Measurements from ENCODE around the gene IL5.

Gene IL5

GRCh38 chr5:132500244-132500930 is 42.9 kb downstream of the IL5 start:
- no peak overlapping the region for H3K4me3 Mint-ChIP-seq
- no peak for DNase-seq
- peaks cover 22% of the 10 kb centered on the region for H3K36me3 Mint-ChIP-seq (ENCODE audit: insufficient read depth)
- no peak for ATAC-seq (replicated peaks)
- H3K9me3 Mint-ChIP-seq = no peaks in the 10 kb centered on the region
- peaks cover 34 to 41% of the 10 kb centered on the region in 2 donors for H3K4me1 Mint-ChIP-seq (ENCODE audit: low read depth in 2 of 2)
- no peaks in the 10 kb centered on the region for H3K27me3 Mint-ChIP-seq
- H3K27ac Mint-ChIP-seq = peak overlapping the region; percentile 46 to 94

DNA sequence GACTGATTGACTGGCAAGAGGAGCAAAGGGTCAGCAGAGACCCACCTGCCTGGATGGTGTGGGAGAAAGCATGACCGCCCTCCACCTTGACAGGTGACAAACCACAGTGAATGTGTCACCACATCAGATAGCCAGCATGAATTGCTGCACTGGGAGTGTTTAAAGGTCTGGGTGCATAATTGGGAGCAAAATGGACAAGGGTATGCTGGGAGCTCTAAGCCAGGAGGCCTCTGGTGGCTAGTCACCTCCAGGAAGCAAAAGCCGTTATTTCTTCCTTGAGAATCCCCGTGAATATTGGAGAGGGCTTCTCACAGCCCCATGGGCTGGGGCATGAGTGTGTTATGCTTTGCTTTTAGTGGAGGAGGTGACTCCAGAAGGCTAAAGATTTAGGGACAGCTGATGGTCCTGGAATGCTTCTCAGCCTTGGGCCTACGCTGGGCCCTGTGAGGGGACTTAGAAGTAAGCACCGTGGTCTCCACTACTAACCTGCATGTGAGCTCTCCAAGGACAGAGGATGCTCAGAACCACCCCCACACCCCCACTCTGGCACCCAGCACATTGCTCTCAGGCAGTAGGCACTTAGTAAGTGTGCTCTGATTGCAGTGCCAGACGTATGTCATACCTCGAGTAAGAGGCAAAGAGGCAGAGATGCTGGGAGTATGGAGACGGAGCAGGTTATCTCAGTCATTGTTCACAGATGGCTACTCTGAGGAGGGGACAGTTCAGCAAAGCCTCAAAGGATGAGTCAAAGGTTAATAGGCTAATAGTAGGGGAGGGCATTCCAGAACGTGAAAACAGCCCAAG is 43.7 kb downstream of the IL5 start:
- H3K27ac Mint-ChIP-seq = peak overlapping the region; percentile 46 to 94
- no peak overlapping the region for H3K4me3 Mint-ChIP-seq

DNA sequence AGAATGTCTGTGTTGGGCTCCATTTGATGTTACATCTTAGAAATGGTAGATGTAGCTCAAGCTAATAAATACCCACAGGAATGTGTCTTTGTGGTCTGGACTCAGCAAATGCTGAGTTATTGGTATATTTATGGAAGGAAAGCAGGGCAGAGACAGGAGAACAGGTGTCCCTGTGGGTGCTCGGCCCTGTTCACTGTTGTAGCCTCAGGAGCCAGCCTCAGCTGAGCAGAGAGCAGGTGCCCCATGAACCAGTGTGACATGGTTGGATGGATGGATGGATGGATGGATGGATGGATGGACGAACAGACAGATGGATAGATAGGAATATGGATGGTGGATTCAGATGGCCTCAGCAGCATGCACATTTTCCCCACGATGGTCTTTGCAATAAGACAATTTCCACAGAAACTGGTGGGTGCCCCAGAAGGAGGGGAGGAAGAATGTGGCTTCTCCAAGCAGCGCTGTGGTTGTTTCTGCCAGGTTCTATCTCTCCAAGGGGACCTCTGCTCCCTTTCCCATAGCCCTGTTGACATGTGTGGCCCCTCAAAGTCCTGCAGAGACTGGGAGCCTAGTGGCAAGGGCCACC is 44.5 kb downstream of the IL5 start:
- Mint-ChIP-seq H3K9me3 (no peaks in the 10 kb centered on the region), H3K36me3 (ENCODE audit: insufficient read depth) (peaks cover 32% of the 10 kb centered on the region), H3K27me3 (no peaks in the 10 kb centered on the region), H3K4me3 (peak overlapping the region in 1 of 2 donors; percentile 7), H3K4me1 (ENCODE audit: low read depth in 2 of 2) (peaks cover 45 to 57% of the 10 kb centered on the region in 2 donors), H3K27ac (peak overlapping the region; percentile 46 to 94)
- DNase-seq (no peak), ATAC-seq (replicated peaks) (no peak)

More for the DNA sequence above, 43.7 kb downstream of the IL5 start:
- H3K36me3 Mint-ChIP-seq (ENCODE audit: insufficient read depth) = peaks cover 28% of the 10 kb centered on the region
- H3K9me3 Mint-ChIP-seq = no peaks in the 10 kb centered on the region
- DNase-seq = no peak
- peaks cover 37 to 48% of the 10 kb centered on the region in 2 donors for H3K4me1 Mint-ChIP-seq (ENCODE audit: low read depth in 2 of 2)
- no peaks in the 10 kb centered on the region for H3K27me3 Mint-ChIP-seq
- no peak for ATAC-seq (replicated peaks)

- peaks cover 32% of the 10 kb centered on the region for H3K36me3 Mint-ChIP-seq (ENCODE audit: insufficient read depth)
- no peaks in the 10 kb centered on the region for H3K9me3 Mint-ChIP-seq
- peaks cover 51 to 63% of the 10 kb centered on the region in 2 donors for H3K4me1 Mint-ChIP-seq (ENCODE audit: low read depth in 2 of 2)
- H3K27ac Mint-ChIP-seq = peak overlapping the region; percentile 91 to 94
- no peak for DNase-seq
- ATAC-seq (replicated peaks) = no peak
- no peaks in the 10 kb centered on the region for H3K27me3 Mint-ChIP-seq
- H3K4me3 Mint-ChIP-seq = peak overlapping the region in 1 of 2 donors; percentile 92
Observed at GRCh38 chr5:132498152-132498551, 45.2 kb downstream of the IL5 start.

- DNase-seq = no peak
- no peaks in the 10 kb centered on the region for H3K27me3 Mint-ChIP-seq
- peak overlapping the region; percentile 87 to 92 for H3K4me3 Mint-ChIP-seq
- peaks cover 32% of the 10 kb centered on the region for H3K36me3 Mint-ChIP-seq (ENCODE audit: insufficient read depth)
- H3K27ac Mint-ChIP-seq = peak overlapping the region; percentile 91 to 94
- no peaks in the 10 kb centered on the region for H3K9me3 Mint-ChIP-seq
- ATAC-seq (replicated peaks) = no peak
- H3K4me1 Mint-ChIP-seq (ENCODE audit: low read depth in 2 of 2) = peaks cover 52 to 63% of the 10 kb centered on the region in 2 donors
Observed at GRCh38 chr5:132497488-132497997, 45.8 kb downstream of the IL5 start.

DNA sequence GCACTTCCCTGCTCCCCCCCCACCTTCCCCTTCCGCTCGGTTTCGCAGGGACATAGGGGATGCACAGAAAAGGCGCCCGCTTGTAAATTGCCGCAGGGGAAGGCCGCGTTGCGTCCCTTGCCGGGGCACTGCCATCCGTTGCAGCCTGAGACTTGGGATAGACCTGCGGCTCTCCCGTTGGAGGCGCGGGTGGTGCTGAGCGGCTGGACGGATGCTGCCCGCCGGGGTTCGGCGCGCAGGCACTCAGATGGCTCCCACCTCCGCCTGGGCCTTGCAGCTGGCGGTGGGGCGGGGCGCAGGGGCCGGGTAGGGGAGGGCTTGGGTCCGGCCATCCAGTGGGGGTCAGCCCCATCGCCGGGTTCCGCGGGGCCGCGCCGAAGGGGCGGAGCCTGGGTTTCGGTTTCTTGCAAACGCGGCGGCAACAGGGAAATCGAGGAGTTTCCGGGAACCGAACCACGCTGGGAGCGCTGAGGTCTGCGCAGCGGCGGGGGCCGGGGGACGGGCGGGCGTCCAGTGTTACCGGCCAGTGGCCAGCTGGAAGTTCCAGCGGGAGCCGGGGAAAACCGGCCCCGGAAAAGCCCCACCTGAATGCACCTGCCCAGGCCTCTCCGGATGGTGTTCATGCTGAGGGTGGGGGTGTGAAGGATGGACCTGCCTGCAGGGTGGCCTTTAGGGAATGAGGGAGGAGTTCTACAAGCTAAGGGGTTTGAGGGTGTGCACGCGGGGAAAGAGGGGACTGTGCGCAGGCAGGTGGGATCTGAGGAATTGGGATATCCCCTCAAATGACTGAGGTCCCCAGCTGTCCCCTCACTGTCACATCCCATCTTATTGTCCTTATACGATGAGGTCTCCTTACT is 46.5 kb downstream of the IL5 start:
- ATAC-seq (replicated peaks) (no peak), DNase-seq (peak in 2 of 3 experiments; percentile 24 to 31)
- Mint-ChIP-seq H3K27ac (peak overlapping the region; percentile 91 to 94), H3K4me1 (ENCODE audit: low read depth in 2 of 2) (peaks cover 58 to 69% of the 10 kb centered on the region in 2 donors), H3K27me3 (no peaks in the 10 kb centered on the region), H3K36me3 (ENCODE audit: insufficient read depth) (peaks cover 37% of the 10 kb centered on the region), H3K4me3 (peak overlapping the region; percentile 87 to 92), H3K9me3 (no peaks in the 10 kb centered on the region)

DNA sequence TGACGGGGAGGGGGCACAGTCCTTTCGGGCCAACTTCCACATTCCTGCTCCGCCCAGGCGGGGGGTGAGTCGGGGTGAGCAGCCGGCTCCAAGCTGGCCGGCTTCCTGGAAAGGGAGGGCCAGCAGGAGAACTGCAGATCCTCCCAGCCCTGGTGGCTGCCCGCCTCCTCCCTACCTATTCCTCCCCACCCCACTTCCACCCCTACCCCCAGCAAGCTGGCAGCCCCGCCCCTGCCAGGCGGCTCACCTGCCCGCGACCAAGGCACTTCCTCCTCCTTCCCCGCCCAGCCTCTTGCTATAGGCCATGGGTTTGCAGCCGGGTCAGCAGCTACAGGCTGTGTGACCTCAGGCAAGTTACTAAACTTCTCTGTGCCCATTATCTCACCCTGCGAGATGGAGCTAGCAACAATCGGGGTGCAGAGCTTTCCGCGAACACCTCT is 47.1 kb downstream of the IL5 start:
- DNase-seq (peak; percentile 74 to 83 (median 80)), ATAC-seq (replicated peaks) (peak; percentile 68)
- no peaks in the 10 kb centered on the region for H3K9me3 Mint-ChIP-seq
- H3K36me3 Mint-ChIP-seq (ENCODE audit: insufficient read depth) = peaks cover 41% of the 10 kb centered on the region
- no peaks in the 10 kb centered on the region for H3K27me3 Mint-ChIP-seq
- H3K27ac Mint-ChIP-seq = peak overlapping the region; percentile 91 to 94
- H3K4me3 Mint-ChIP-seq = peak overlapping the region; percentile 87 to 92
- H3K4me1 Mint-ChIP-seq (ENCODE audit: low read depth in 2 of 2) = peaks cover 56 to 73% of the 10 kb centered on the region in 2 donors

DNA sequence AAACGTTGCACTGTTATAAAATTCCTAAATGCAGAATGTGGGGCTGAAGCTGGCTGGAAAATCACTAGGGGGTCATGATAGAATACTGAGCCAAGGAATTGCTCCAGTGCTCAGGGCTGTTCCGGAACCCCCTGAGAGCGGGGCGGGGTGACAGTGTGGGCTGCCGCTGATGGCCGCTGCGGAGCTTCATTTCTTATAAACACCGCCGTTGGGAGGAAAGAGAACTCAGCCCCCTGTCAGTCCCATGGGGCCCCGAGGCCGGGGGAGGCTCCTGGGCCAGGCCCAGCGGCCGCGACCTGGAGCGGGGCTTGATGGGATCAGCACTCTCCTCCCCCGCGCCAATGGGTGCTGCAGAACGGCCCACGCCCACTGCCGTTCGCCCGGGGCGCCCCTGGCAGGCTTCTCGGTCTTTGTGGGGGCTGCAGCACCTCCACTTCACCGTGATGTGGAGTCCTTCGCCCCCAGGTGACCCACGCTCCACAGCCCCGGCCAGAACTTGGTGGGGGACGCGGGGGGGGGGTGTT is 47.6 kb downstream of the IL5 start:
- Mint-ChIP-seq H3K4me1 (ENCODE audit: low read depth in 2 of 2) (peaks cover 53 to 72% of the 10 kb centered on the region in 2 donors), H3K36me3 (ENCODE audit: insufficient read depth) (peaks cover 46% of the 10 kb centered on the region), H3K4me3 (peak overlapping the region; percentile 87 to 92), H3K9me3 (no peaks in the 10 kb centered on the region), H3K27ac (peak overlapping the region; percentile 91 to 94), H3K27me3 (no peaks in the 10 kb centered on the region)
- ATAC-seq (replicated peaks) = peak; percentile 37
- DNase-seq = peak; percentile 56 to 57 (median 56)

DNA sequence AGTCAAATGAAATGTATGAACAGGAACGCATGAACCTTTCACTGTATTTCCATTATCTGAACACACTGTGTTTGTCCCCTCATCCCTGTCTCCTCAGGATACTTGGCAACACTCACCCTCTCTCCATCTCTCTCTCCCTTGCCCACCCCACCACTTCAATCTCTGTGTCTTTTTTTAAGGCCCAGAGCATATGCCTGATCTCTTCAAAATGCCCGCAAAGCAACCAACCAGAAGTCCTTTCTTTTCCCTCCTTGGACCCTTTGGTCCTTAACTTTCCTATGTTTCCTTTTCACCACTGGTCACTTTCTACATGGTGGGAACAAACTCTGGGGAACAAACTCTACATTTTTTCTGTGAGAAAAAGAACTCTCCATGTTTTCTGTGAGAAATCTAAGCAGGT is 49.5 kb downstream of the IL5 start:
- Mint-ChIP-seq H3K9me3 (no peaks in the 10 kb centered on the region), H3K4me1 (ENCODE audit: low read depth in 2 of 2) (peaks cover 44 to 63% of the 10 kb centered on the region in 2 donors), H3K4me3 (peak overlapping the region; percentile 87 to 92), H3K36me3 (ENCODE audit: insufficient read depth) (peaks cover 62% of the 10 kb centered on the region), H3K27ac (peak overlapping the region; percentile 91 to 94), H3K27me3 (no peaks in the 10 kb centered on the region)
- DNase-seq = no peak
- no peak for ATAC-seq (replicated peaks)

DNA sequence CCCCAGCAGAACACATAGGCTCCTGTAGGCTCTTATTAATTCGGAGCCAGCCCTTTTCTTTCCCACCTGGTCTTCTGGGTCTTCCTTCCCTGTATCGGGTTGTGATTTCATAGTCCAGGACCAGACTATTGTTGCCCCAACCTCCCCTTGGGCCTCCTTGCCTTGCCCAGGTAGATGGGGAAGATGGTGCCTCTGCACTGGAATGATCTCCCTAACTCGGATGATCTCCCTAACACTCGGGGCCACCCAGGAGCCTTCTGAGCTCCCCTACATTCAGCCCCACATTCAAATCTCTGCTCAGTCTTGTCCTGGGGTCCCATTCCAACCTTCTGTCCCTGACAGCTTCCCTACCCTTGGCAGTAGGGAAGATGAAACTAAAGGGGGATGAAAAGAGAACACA is 50.1 kb downstream of the IL5 start:
- H3K4me1 Mint-ChIP-seq (ENCODE audit: low read depth in 2 of 2) = peaks cover 42 to 60% of the 10 kb centered on the region in 2 donors
- peaks cover 65% of the 10 kb centered on the region for H3K36me3 Mint-ChIP-seq (ENCODE audit: insufficient read depth)
- H3K27me3 Mint-ChIP-seq = no peaks in the 10 kb centered on the region
- peak overlapping the region; percentile 91 to 94 for H3K27ac Mint-ChIP-seq
- peak overlapping the region; percentile 87 to 92 for H3K4me3 Mint-ChIP-seq
- no peaks in the 10 kb centered on the region for H3K9me3 Mint-ChIP-seq
- DNase-seq (no peak), ATAC-seq (replicated peaks) (no peak)

DNA sequence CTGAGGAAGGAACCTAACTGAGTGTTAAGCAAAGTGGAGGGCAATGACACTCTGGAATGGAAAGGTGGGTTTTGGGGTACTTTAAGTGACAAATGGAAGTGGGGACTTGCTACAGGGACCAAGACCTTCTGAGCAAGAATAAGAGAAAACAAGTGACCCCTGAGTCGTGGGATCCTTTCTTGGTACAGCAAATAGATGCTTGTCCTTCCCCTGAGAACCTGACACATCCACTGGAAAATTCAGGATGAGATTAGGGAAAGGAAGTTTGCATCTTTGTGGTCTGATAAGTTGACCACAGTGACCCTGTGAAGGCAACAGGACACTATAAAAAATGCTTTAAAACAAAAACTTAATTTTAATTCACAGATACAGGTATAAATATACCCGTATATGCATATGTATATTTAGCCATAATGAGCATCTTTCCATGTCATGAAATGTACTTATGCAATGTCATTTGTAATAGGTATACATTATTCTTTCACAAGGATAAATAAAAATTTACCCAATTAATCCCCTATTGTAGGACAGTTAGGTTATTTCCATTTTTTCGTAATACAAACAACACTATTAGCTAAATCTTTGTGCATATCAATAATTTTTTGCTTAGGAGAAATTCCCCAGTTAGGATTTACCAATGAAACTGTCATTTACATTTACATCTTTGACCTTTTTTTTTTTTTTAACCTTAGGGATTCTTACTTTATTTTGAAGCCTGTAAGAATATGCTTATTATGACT is 50.8 kb downstream of the IL5 start:
- no peak for DNase-seq

More for the DNA sequence above, 50.8 kb downstream of the IL5 start:
- Mint-ChIP-seq H3K27ac (peak overlapping the region; percentile 99), H3K9me3 (no peaks in the 10 kb centered on the region), H3K4me3 (peak overlapping the region; percentile 90 to 98), H3K4me1 (ENCODE audit: low read depth in 2 of 2) (peaks cover 46 to 60% of the 10 kb centered on the region in 2 donors), H3K27me3 (no peaks in the 10 kb centered on the region), H3K36me3 (ENCODE audit: insufficient read depth) (peaks cover 72% of the 10 kb centered on the region)
- ATAC-seq (replicated peaks) = no peak
